ENCODE results near the gene MRPS23. TPM values are rescaled to one million over a fixed set of nuclear protein-coding genes. Genes with fewer than 3 reads are reported as not detected.

Gene MRPS23
- total and polyA plus RNA-seq, 12 donors = 8.5 to 90.6 (median 36.6) TPM

- Histone ChIP-seq H3K9me3 (replicated peaks in 1 of 3) (no peaks in the 10 kb centered on the region), H3K27ac (peak overlapping the region; percentile 93 to 99 (median 99)), H3K27me3 (no peaks in the 10 kb centered on the region), H3K36me3 (replicated peaks in 1 of 2) (no peaks in the 10 kb centered on the region), H3K4me3 (no peak overlapping the region), H3K4me1 (replicated peaks in 1 of 2) (peaks cover 65 to 80% of the 10 kb centered on the region in 2 donors)
- intact Hi-C loops (cut with DNase I) = no loop called here
- DNase-seq = no peak
- WGBS, 4 donors = 79 to 89% (median 83%) methylated on average over 4 to 8 of the region's 8 CpGs
- no peak for TF ChIP-seq CTCF (IDR thresholded peaks at IDR 0.05)
- no peak for TF ChIP-seq POLR2A (IDR thresholded peaks at IDR 0.05)
Measured at GRCh38 chr17:57895382-57896060, 45.7 kb upstream of the MRPS23 start.

- Histone ChIP-seq H3K27ac (peak overlapping the region; percentile 93 to 99 (median 99)), H3K4me1 (replicated peaks in 1 of 2) (peaks cover 67 to 80% of the 10 kb centered on the region in 2 donors), H3K27me3 (no peaks in the 10 kb centered on the region), H3K4me3 (no peak overlapping the region), H3K36me3 (replicated peaks in 1 of 2) (no peaks in the 10 kb centered on the region), H3K9me3 (replicated peaks in 1 of 3) (no peaks in the 10 kb centered on the region)
- intact Hi-C loops (cut with DNase I) = no loop called here
- 46 to 71% (median 53%) methylated on average over 1 of the region's 1 CpG for WGBS, 4 donors
- DNase-seq = no peak
- TF ChIP-seq POLR2A (IDR thresholded peaks at IDR 0.05) (no peak), CTCF (IDR thresholded peaks at IDR 0.05) (no peak)
Measured at GRCh38 chr17:57894848-57895247, 45.0 kb upstream of the MRPS23 start.

- peak; percentile 91 to 99 (median 98) for DNase-seq
- Histone ChIP-seq H3K4me1 (replicated peaks in 1 of 2) (peaks cover 62 to 78% of the 10 kb centered on the region in 2 donors), H3K27ac (peak overlapping the region; percentile 93 to 99 (median 99)), H3K36me3 (replicated peaks in 1 of 2) (no peaks in the 10 kb centered on the region), H3K9me3 (replicated peaks in 1 of 3) (no peaks in the 10 kb centered on the region), H3K27me3 (no peaks in the 10 kb centered on the region), H3K4me3 (peak overlapping the region in 2 of 4 donors; percentile 21 to 48)
- 3 to 7% (median 5%) methylated on average over 8 to 16 of the region's 16 CpGs for WGBS, 4 donors
- TF ChIP-seq POLR2A (IDR thresholded peaks at IDR 0.05) (peak; percentile 40 to 95), CTCF (IDR thresholded peaks at IDR 0.05) (peak in 2 of 6 experiments; percentile 14 to 29)
- intact Hi-C loops (cut with DNase I) = no loop called here
Measured at GRCh38 chr17:57892820-57893595, 43.2 kb upstream of the MRPS23 start.

- Histone ChIP-seq H3K36me3 (replicated peaks in 1 of 2) (no peaks in the 10 kb centered on the region), H3K9me3 (replicated peaks in 1 of 3) (no peaks in the 10 kb centered on the region), H3K4me3 (no peak overlapping the region), H3K4me1 (replicated peaks in 1 of 2) (peaks cover 62 to 76% of the 10 kb centered on the region in 2 donors), H3K27me3 (no peaks in the 10 kb centered on the region), H3K27ac (peak overlapping the region; percentile 93 to 99 (median 99))
- DNase-seq = peak; percentile 87 to 97 (median 94)
- TF ChIP-seq POLR2A (IDR thresholded peaks at IDR 0.05) (no peak), CTCF (IDR thresholded peaks at IDR 0.05) (peak; percentile 98 to 99 (median 98))
- intact Hi-C loops (cut with DNase I) = no loop called here
- WGBS, 4 donors = 26 to 31% (median 29%) methylated on average over 3 to 6 of the region's 6 CpGs
Measured at GRCh38 chr17:57892146-57892819, 42.4 kb upstream of the MRPS23 start.
